LNCAP (cell line): Measurements from ENCODE around the gene MUSK.

ENCODE experiments used
- CTCF ChIP-seq: fragments of 450-650 bp; IDR thresholded peaks from 2 replicates; pipeline ENCODE4 v1.5.1; 2017; ENCODE audit warnings: mild to moderate bottlenecking

MUSK gene

GRCh38 chr9:110638381-110638954 lies 30.1 kb upstream of the MUSK start:
- TF ChIP-seq CTCF: 0 out of 2 replicates have a peak, but pooled peaks have one; percentile 33

GRCh38 chr9:110640736-110641135 lies 27.9 kb upstream of the MUSK start:
- no peak for TF ChIP-seq CTCF

GRCh38 chr9:110641293-110641692 lies 27.3 kb upstream of the MUSK start:
- no peak for TF ChIP-seq CTCF

- no peak for TF ChIP-seq CTCF
These were observed 19.9 kb upstream of the MUSK start for GRCh38 chr9:110648696-110649095.

GRCh38 chr9:110650261-110650660 lies 18.3 kb upstream of the MUSK start:
- no peak for TF ChIP-seq CTCF

GRCh38 chr9:110650991-110651411 lies 17.6 kb upstream of the MUSK start:
- no peak for TF ChIP-seq CTCF

- no peak for TF ChIP-seq CTCF
These were observed 12.6 kb upstream of the MUSK start for GRCh38 chr9:110655754-110656641.
